ENCODE results near the gene CNTNAP4.

The CNTNAP4 gene

GRCh38 chr16:76441391-76441790 lies 164.2 kb downstream of the CNTNAP4 start:
- no peak for TF ChIP-seq ZFX (IDR thresholded peaks at IDR 0.05)
- TF ChIP-seq CTCF (conservative IDR thresholded peaks at IDR 0.05): no peak
- no peak overlapping the region for H3K27ac ChIP-seq

DNA sequence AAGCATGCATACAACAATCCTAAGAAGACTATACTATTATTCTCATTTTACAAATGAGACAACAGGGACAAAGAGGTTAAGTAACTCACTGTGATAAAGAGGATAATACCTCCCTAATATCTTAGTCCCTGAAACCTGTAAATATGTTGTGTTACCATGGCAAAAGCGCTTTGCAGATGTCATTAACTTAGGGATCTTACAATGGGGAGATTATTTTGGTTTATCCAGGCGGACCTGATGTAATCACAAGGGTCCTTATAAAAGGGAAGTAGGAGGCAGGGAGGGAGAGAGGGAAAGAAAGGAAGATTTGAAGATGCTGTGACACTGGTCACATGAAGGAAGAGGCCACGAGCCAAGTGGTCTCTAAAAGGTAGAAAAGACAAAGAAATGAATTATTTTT lies 164.7 kb downstream of the CNTNAP4 start:
- no peak overlapping the region for H3K27ac ChIP-seq
- TF ChIP-seq ZFX (IDR thresholded peaks at IDR 0.05): no peak
- TF ChIP-seq CTCF (conservative IDR thresholded peaks at IDR 0.05): no peak

- TF ChIP-seq ZFX (IDR thresholded peaks at IDR 0.05): no peak
- no peak for TF ChIP-seq CTCF (conservative IDR thresholded peaks at IDR 0.05)
- H3K27ac ChIP-seq: no peak overlapping the region
Observed at GRCh38 chr16:76443973-76444372, 166.8 kb downstream of the CNTNAP4 start.

DNA sequence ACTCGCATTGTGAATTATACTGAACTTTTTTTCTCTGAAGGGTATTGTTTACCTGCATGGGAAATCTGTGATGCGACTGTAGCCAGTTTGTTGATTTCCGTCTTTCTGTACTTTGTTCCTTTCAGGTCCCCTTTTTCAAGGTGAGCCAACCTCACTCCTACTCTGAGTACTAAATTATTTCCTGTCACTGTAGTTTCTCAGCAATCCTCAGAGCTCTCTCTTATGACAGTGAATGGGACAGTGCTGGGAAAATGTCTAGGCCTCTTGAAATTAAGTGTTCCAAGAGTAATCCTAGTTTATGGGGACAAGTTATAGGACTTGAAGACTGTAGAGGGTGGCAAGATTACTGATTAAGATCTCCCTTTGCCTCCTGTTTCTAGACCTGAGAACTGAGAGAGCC lies 167.6 kb downstream of the CNTNAP4 start:
- no peak for TF ChIP-seq CTCF (conservative IDR thresholded peaks at IDR 0.05)

GRCh38 chr16:76445815-76446214 lies 168.6 kb downstream of the CNTNAP4 start:
- TF ChIP-seq ZFX (IDR thresholded peaks at IDR 0.05) (no peak), CTCF (conservative IDR thresholded peaks at IDR 0.05) (no peak)

More for the DNA sequence above, 167.6 kb downstream of the CNTNAP4 start:
- no peak overlapping the region for H3K27ac ChIP-seq

GRCh38 chr16:76446251-76446650 lies 169.1 kb downstream of the CNTNAP4 start:
- TF ChIP-seq CTCF (conservative IDR thresholded peaks at IDR 0.05): no peak
- no peak for TF ChIP-seq ZFX (IDR thresholded peaks at IDR 0.05)
- H3K27ac ChIP-seq: no peak overlapping the region

More at GRCh38 chr16:76445815-76446214, 168.6 kb downstream of the CNTNAP4 start:
- no peak overlapping the region for H3K27ac ChIP-seq

DNA sequence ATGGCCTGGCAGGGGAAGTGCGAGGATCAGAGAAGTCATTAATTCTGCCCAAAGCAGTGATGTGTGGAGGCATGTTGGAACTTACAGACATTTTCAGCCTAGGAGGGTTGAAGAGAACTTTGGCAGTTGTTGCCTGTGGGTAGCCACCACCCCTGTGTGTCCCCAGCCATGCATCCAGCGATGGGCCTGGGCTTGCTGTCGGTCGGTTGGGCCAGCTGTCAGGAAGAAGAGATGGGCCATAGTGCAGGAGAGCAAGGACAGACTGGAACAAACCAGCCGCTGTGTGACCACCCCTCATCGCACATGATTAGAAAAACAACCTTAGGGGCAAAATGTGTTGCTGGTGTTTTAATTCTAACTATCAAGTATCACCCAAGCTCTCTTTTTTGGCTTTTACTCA lies 173.7 kb downstream of the CNTNAP4 start:
- TF ChIP-seq CTCF (conservative IDR thresholded peaks at IDR 0.05) (no peak), ZFX (IDR thresholded peaks at IDR 0.05) (no peak)
- no peak overlapping the region for H3K27ac ChIP-seq
